ENCODE results near the gene RPS6KC1.
"Not testable (repeated sequence)": the region's sequence is repeated elsewhere in the genome, so short reads cannot be mapped to it uniquely, and the experiment has no call there.

The RPS6KC1 gene, protein sequence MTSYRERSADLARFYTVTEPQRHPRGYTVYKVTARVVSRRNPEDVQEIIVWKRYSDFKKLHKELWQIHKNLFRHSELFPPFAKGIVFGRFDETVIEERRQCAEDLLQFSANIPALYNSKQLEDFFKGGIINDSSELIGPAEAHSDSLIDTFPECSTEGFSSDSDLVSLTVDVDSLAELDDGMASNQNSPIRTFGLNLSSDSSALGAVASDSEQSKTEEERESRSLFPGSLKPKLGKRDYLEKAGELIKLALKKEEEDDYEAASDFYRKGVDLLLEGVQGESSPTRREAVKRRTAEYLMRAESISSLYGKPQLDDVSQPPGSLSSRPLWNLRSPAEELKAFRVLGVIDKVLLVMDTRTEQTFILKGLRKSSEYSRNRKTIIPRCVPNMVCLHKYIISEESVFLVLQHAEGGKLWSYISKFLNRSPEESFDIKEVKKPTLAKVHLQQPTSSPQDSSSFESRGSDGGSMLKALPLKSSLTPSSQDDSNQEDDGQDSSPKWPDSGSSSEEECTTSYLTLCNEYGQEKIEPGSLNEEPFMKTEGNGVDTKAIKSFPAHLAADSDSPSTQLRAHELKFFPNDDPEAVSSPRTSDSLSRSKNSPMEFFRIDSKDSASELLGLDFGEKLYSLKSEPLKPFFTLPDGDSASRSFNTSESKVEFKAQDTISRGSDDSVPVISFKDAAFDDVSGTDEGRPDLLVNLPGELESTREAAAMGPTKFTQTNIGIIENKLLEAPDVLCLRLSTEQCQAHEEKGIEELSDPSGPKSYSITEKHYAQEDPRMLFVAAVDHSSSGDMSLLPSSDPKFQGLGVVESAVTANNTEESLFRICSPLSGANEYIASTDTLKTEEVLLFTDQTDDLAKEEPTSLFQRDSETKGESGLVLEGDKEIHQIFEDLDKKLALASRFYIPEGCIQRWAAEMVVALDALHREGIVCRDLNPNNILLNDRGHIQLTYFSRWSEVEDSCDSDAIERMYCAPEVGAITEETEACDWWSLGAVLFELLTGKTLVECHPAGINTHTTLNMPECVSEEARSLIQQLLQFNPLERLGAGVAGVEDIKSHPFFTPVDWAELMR

DNA sequence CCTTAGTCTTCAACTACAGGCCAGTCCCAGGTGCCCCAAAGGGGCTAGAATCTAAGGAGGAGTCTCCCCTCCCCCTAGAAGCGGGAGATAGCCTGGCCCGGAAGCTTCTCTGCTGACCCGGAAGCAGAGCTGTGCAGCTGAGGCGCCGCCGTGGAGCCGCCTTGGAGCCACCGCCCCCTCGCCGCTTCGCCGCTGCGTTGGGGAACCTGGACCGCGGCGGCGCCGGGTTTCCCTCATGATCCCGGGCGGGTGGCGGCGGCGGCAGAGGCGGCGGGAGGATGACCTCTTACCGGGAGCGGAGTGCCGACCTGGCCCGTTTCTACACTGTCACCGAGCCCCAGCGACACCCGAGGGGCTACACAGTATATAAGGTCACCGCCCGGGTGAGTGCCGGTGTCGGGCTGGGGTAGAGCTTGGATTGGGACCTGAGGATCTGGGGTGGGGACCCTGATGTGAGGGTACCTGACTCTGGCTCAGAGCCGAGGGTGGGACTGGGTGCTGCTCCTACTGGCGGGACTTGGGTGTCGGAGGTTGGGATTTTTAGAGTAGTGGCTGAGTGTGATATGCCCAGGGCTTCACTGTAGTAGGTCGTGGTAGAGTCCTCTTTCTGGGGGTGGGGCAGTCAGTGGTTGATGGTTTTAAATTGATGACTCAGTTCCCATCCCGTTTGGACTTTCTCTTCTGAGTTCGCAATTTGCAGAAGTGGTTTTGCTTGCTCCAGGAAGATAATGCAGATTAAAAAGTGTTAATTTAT is at the start of gene RPS6KC1:
Gene RPS6KC1 (plus strand): TSS at position 115 of the 754 bp plus-strand sequence. CDS start 164 bp downstream, at position 279.
- DNase-seq, result peak; percentile 84

DNA sequence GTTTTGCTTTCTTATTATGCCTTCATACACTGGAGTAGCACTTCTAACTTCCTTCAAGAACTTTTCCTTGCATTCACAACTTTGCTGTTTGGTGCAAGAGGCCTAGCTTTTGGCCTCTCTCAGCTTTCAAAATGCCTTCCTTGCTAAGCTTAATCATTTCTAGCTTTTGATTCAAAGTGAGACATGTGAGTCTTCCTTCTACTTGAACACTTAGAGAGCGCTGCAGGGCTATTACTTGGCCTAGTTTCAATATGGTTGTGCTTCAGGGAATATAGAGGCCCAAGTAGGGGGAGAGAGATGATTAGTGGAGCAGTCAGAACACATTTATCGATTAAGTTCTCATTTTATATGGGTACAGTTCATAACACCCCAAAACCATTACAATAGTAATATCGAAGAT is 47.8 kb upstream of the RPS6KC1 start:
- no peak for DNase-seq

DNA sequence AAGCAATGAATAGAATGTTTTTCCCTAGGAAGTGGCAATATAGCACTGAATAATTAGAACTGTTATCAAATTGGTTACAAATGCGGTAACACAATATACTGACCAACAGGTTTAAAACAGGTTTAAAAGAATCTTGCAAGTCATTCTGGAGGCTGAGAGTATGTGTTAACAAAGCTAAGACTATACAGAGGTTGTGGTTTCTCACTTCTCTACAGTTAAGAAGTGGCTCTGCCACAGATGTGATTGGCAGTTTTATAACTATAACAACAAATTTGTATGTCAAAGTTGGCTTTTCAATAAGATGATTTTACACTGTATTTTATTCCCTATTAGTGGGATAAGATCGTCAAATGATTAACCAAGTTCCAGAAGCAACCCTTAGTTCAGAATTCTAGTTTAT is 42.5 kb upstream of the RPS6KC1 start:
- DNase-seq, result peak; percentile 11

DNA sequence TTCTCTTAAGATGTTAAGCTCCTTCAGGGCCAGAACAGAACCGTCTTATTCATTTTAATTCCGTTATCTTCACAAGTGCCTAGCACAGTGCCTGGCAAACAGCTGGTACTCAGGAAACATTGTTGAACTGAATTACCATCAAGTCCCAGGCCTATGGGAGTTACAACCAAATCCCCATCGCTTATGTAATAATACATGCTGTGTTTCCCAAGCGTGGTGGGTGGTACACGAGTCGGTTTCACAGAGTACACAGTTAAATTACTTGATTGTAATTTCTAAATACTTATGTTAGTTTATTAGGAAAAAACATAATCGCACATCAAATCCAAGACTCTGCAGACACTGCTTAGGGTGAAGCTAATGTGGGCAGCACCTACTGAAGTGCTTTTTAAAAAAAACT is 36.4 kb upstream of the RPS6KC1 start:
- DNase-seq, result peak; percentile 2

DNA sequence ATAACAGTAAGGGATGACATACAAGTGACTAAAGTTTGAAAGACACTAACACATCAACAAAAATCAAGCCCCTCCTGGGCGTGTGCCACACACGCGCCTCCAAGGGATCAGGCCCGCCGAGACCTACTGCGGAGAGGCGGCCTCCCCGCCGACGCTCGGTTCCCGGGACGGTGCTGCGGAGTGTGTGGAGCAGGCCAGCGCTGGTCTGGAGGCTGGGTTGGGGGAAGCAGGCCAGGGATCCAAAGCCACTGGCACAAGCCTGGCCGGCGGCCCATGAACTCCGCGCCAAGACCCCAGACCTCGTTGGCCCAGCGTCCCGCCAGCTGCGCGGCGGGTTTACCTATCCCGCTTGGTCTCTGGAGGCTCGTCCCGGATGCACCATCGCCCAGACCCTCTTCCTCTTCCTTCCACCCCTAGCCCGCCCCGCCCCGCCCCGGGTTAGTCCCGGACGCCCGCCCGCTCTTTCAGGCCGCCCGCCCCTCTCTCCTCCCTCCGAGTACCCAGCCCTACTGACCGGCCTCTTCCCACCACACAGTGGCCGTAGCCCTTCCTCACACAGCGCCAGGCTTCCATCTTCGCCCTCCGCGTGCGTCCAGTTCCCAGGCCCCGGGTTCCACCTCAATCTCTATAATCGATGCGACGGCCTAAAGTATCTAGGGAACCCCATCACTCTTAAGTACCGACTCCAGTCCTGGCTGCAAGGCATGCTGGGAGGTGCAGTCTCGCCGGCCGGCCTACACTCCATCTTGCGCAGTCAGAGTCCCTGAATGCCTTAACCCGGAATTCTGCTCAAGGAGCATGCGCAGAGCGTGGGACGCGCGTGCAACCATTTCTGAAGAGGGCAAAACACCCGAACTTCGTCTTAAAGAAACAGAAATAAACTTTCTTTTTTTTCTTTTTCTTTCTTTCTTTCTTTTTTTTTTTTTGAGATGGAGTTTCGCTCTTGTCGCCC is 35.7 kb upstream of the RPS6KC1 start, which contains the start of gene ANGEL2:
Gene ANGEL2 (minus strand): TSS at position 769 of the 952 bp plus-strand sequence. CDS start 196 bp downstream, at position 573.
- peak; percentile 97 for DNase-seq

DNA sequence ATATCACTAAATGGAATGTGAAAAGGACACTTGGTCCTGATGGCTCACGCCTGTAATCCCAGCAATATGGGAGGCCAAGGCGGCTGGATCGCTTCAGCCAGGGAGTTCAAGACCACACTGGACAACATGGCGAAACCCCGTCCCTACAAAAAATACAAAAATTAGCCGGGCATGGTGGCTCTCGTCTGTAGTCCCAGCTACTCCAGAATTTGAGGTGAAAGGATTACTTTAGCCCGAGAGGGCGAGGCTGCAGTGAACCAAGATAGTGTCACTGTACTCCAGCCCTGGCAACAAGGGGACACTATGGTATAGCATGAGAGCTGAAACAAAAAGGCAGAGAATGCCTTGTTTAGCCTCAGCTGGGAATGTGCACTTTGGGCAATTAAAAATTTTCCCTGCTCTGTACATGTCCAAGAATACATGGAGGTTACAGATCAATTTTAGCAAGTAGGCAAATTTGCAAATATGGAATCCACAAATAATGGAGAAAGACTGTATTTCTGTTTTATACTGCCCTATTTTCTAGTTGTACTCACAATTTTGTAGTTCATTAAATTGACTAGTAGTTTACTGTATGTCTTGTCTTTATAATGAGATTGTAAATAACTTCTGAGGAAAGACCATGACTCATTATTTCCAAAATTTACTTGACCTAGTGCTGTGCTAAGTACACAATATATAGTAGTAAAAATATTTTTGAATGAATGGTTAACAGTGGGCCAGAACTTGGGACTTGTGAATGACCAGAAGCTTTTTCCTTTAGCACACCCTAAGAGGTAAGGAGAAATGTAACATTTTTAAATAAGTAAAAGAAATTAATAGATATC is 33.4 kb upstream of the RPS6KC1 start:
- no peak for DNase-seq

DNA sequence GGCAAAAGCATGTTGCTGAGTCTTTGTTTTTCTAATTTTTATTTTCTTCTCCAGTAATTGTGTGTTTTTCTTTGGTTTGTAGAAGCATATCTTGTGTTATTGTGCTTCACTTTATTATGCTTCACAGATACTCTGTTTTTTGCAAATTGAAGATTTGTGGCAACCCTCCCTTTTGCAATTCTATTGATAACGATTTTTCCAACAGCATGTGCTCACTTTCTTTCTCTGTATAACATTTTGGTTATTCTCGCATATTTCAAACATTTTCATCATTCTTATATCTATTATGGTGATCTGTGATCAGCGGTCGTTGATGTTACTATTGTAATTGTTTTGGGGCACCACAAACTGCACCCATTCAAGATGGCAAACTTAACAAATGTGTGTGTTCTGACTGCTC is 31.6 kb upstream of the RPS6KC1 start:
- DNase-seq, result no peak

DNA sequence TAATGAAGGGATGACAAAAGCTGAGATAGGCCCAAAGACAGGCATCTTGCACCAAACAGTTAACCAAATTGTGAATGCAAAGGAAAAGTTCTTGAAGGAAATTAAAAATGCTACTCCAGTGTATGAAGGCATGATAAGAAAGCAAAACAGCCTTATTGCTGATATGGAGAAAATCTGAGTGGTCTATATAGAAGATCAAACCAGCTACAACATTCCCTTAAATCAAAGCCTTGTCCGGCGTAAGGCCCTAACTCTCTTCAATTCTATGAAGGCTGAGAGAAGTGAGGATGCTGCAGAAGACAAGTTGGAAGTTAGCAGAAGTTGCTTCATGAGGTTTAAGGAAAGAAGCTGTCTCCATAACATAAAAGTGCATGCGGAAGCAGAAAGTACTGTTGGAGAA is 31.0 kb upstream of the RPS6KC1 start:
- no peak for DNase-seq

DNA sequence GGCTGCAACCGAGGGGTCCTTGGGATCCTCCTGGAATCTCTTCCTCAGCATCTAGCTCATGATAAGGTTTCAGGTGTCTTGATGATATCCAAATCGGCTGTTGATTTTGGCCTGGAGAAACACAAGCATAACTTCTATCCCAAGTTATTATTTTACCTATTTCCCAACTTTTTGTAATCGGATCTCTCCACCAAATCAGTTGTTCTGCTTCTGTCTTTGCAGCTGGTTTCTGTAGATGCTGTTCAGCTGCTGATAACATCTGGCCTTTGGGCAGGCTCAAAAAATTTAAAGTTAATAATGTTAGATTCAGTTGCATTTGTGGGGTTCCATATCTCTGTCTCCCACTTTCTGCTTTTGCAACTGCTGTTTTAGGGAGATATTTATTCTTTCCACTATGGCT is 24.0 kb upstream of the RPS6KC1 start:
- DNase-seq, result not testable (repeated sequence)

DNA sequence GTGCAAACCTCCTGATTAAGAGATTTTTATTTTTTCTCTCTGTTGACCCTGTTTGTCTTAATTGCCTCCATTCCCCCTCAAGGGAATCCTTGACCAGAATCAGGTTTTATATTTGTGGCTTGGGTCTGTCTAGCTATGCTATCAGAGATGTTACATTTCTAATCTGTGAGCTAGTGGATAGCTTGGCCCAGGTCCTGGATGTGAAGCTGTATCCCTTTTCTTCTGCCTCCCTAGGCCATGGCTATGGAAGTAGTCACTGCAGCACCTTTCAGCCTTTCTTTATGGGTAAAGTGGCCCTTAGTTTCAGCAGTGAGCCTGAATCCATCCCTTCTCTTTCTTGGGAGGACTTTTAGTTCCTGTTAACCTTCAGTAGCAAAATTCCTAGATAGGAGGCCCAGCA is 18.4 kb upstream of the RPS6KC1 start:
- no peak for DNase-seq

DNA sequence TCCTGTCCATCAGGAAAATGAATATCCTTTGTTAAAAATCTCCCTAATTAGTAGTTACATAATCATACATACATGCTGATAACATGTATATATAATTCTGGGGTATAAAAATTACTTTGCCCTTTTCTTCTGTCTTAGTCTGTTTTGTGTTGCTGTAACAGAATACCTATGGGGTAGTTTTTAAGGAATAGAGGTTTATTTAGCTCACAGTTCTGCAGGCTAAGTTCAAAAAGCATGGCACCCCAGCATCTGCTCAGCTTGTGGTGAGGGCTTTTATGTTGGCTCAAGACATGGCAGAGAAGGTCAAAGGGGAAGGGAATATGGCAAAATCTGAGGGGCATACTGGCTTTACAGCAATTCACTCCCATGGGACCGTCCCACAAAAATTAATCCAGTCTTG is 16.3 kb upstream of the RPS6KC1 start:
- DNase-seq, result no peak

DNA sequence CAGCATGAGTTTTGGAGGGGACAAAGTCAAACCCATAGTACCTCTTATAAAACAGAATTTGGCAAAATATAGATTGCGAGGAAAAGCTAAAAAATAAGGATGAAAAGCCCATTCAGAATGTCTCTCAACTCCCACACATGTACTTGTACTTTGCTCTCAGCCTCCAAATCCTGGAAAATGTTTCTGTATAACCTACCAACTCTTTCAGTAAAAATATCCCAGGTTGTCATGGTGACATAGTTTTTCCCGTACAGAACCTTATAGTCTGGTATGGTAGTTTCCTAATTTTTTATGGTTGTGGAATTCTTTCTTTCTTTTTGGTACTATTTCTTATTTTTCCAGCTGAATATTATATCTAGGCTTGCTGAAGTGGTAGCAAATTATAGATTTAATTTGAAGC is 15.5 kb upstream of the RPS6KC1 start:
- DNase-seq, result no peak

DNA sequence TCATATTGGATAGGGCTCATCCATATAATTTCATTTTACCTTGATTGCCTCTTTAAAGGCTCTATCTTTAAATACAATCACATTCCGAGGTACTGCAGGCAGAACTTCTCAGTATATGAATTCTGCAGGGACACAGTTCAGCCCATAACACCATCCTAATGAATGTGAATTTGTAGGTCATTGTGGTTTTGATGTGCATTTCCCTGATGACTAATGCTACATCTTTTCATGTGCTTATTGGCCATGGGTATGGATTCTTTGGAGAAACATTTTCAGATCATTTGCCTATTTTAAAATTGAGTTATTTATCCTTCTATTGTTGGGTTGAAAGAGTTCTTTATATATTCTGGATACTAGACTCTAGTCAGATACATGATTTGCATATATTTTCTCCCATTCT is 9.6 kb upstream of the RPS6KC1 start:
- DNase-seq, result no peak

DNA sequence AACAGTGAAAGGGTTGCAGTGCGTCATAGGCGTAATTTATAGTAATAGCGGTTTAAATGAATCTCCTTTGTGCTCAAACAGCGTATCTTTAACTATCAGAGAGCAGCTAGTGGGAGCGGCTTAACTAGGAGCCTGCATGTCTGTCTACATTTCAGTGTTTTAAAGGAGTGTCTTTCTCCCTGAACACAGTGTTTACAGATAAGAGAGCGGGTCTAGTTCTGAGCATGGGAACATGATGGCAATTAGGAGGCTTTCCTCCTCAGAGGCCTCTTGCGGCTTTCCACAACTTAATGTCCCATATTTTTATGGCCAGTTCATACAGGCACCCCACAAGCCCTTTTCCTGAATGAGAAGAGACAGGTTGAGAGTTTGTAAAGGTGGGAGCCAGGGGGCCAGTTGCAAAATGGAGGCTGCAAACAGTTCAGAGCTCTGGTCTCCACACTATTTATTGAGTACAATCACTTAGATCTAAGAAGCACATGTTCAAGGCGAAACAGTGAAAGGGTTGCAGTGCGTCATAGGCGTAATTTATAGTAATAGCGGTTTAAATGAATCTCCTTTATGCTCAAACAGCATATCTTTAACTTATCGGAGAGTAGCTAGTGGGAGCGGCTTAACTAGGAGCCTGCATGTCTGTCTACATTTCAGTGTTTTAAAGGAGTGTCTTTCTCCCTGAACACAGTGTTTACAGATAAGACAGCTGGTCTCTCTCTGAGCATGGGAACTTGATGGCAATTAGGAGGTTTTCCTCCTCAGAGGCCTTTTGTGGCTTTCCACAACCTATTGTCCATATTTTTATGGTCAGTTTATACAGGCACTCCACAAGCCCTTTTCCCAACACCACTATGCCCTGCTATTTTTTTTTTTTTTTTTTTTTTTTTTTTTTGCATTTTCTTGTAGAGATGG is 5.5 kb upstream of the RPS6KC1 start:
- not testable (repeated sequence) for DNase-seq

DNA sequence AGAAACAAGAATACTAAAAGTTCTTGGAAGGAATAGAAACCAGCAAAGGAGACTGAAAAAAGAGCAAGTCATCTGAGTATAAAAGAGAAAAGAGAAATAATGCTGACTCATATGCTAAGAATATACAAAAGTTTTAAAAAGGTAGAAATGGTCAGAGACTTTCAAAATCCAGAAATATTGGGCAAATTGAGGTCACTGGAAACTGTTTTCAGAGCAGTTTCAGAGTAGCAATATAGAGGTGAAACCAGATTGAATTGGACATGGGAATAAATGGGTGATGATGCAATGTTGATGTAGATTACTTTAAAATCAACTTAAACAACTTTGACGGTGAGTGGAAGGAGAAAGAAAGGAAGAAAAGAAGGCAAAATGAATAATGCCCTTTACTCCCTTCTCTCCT is 1.8 kb upstream of the RPS6KC1 start:
- DNase-seq, result no peak

DNA sequence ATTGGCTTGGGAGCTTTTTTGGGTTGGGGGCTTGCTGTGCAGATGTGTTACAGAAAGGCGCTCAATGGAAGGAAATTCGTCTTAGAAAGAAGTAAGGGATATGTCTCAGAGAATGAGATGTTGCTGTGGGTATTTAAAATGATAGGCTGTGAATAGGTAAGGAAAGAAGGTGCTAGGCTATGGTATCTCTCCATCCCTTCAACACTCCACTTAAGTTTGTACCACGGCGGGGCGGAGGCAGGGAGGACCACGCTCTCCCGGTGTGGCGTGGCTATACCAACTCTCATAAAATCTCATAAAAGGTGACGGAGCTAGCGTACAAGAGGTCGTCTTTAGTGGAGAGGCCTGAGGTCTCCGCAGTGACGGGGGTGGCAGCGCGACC is 305 bp upstream of the RPS6KC1 start:
- DNase-seq, result no peak

DNA sequence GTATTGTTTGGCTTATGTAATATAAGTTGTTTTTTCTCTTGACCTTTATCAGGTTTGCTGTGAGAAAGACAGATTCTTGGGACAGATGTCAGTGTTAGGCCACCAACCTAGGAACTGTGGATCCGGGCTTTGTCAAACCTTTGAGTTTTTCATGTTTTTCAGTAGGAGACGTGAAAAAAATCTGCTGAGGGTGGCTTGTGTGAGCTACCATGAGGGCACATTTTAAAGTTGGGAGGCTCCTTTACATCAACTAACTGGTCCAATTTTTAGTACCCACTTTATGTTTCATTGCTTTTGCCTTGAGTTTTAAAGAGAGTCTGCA is 801 bp downstream of the RPS6KC1 start:
- DNase-seq, result no peak

DNA sequence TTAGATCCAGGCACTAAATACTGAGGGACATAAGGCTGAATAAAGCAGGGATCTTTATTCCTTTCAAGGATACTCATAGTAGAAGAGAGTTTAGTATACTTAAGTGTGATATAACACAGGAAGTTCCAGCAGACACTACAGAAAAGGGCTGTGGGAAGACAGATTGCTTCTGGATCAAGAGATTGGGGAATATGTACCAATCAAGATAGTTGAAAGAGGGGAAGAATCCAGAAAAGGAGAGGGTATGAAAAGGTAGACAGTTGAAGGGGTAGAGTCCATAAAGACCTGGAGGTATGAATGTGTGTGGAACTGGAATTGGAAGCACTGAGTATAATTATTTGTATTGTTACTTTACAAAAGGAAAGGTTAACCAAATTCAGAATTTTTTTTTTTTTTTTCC is 2.4 kb downstream of the RPS6KC1 start:
- DNase-seq, result no peak

DNA sequence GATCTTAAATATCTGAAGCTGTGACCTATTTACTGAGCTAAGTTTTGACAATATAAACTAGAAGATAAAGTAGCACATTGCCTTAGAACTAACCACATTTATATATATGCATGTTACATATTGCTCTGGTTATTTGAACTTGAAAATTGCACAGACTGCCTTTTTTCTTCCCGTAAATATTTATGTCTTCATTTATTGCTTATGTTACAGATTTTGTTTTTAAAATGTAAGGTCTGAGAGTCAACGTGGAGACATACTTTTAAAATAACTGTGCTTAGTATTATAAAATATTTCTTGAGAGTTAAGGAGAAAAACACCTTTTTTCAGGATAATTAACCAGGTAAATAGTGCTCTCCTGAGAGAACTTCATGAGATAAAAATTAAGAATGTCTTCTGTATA is 3.1 kb downstream of the RPS6KC1 start:
- no peak for DNase-seq
